Measurements from ENCODE around the gene CLSTN2.

DNA sequence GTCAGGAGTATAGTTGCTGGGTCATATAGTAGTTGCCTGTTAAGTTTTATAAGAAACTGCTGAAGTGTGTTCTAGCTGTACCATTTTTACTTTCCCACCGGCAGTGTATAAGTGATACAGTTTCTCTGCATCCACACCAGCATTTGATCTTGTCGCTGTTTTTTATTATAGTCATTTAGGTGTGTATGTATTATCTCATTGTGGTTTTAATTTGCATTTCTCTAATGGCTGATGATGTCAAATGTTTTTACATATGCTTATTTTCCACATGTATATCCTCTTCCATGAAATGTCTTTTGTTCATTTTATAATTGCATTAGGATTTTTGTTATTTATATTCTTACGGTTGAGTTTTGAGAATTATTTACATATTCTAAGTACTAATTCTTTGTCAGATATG, 254.3 kb downstream of the CLSTN2 start:
- no peak for TF ChIP-seq POLR2AphosphoS5 (IDR thresholded peaks at IDR 0.05; ENCODE audit: low read depth, low read length)
- no peak for TF ChIP-seq SIN3A (IDR thresholded peaks at IDR 0.05; ENCODE audit: borderline replicate concordance, insufficient read depth, low read length)
- TF ChIP-seq, protein P1, sequence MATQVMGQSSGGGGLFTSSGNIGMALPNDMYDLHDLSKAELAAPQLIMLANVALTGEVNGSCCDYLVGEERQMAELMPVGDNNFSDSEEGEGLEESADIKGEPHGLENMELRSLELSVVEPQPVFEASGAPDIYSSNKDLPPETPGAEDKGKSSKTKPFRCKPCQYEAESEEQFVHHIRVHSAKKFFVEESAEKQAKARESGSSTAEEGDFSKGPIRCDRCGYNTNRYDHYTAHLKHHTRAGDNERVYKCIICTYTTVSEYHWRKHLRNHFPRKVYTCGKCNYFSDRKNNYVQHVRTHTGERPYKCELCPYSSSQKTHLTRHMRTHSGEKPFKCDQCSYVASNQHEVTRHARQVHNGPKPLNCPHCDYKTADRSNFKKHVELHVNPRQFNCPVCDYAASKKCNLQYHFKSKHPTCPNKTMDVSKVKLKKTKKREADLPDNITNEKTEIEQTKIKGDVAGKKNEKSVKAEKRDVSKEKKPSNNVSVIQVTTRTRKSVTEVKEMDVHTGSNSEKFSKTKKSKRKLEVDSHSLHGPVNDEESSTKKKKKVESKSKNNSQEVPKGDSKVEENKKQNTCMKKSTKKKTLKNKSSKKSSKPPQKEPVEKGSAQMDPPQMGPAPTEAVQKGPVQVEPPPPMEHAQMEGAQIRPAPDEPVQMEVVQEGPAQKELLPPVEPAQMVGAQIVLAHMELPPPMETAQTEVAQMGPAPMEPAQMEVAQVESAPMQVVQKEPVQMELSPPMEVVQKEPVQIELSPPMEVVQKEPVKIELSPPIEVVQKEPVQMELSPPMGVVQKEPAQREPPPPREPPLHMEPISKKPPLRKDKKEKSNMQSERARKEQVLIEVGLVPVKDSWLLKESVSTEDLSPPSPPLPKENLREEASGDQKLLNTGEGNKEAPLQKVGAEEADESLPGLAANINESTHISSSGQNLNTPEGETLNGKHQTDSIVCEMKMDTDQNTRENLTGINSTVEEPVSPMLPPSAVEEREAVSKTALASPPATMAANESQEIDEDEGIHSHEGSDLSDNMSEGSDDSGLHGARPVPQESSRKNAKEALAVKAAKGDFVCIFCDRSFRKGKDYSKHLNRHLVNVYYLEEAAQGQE (IDR thresholded peaks at IDR 0.05; ENCODE audit: insufficient read depth in 1 of 2, low read depth in 2 of 2, low read length in 2 of 2): no peak
- TF ChIP-seq TAF1 (IDR thresholded peaks at IDR 0.05; ENCODE audit: borderline replicate concordance, insufficient read depth, low read length): no peak
- no peak for TF ChIP-seq FOXP2 (optimal IDR thresholded peaks at IDR 0.05; ENCODE audit: borderline replicate concordance, extremely low read depth, extremely low read length, insufficient read depth)
